SH-SY5Y (cell line): ENCODE results near the gene NUDT2.

Experiments
- GATA2 ChIP-seq: IDR thresholded peaks from 2 replicates; pipeline ENCODE4 v1.6.1; 2011; ENCODE audit warnings: mild to moderate bottlenecking, low read depth, low read length
- GATA3 ChIP-seq: IDR thresholded peaks from 2 replicates; pipeline ENCODE4 v1.6.1; 2011; ENCODE audit warnings: low read depth, mild to moderate bottlenecking, low read length, moderate library complexity

GRCh38 chr9:34380034-34380510, 50.7 kb downstream of the NUDT2 start:
- TF ChIP-seq GATA2 (no peak), GATA3 (no peak)
